HEK293 (cell line): ENCODE measurements around the gene MTMR11.

ENCODE experiments used
- CTCF ChIA-PET: fragments of 350-600 bp; formaldehyde crosslinking; extraction: SDS; loops from one replicate; lab custom pipeline; 2021; ENCODE audit warnings: antibody characterized with exemption; lab: Yijun Ruan, JAX
- POLR2A ChIA-PET: fragments of 300-600 bp; formaldehyde crosslinking; extraction: SDS; loops from one replicate; lab custom pipeline; 2020; ENCODE audit warnings: antibody characterized with exemption, inconsistent platforms; lab: Yijun Ruan, JAX
- H3K27ac ChIP-seq: fragments of 200-500 bp; sonication (Bioruptor generic); 2 replicates; pipeline ENCODE4 v1.5.1; 2014; ENCODE audit warnings: low read depth, low read length, control low read depth, inconsistent platforms; ENCODE audit errors: extremely low read depth
- H3K36me3 ChIP-seq, 2 experiments: fragments of 200-500 bp in 1 of 2; sonication (Bioruptor generic) in 1 of 2; 1 replicate in 1 of 2; 2 replicates in 1 of 2; pipeline ENCODE4 v1.5.1; 2014 to 2017; ENCODE audit warnings: inconsistent platforms in 2 of 2, low read length in 2 of 2; ENCODE audit not compliant: control insufficient read depth in 2 of 2, insufficient read depth in 1 of 2
- H3K4me1 ChIP-seq: fragments of 200-500 bp; sonication (Bioruptor generic); 2 replicates; pipeline ENCODE4 v1.5.1; 2014; ENCODE audit warnings: mild to moderate bottlenecking, low read length, inconsistent platforms; ENCODE audit not compliant: control insufficient read depth, insufficient read depth
- H3K4me3 ChIP-seq: 2 replicates; pipeline ENCODE4 v1.5.1; 2011; ENCODE audit warnings: low read depth, mild to moderate bottlenecking, control low read depth, low read length, moderate library complexity
- H3K9me3 ChIP-seq: fragments of 200-500 bp; sonication (Bioruptor generic); 2 replicates; pipeline ENCODE4 v1.5.1; 2014; ENCODE audit warnings: low read depth, low read length, inconsistent platforms; ENCODE audit not compliant: control insufficient read depth, insufficient read depth
- HOXD13 ChIP-seq: sonication (generic); formaldehyde crosslinking; IDR thresholded peaks from 2 replicates; pipeline ENCODE4 v1.8.0; 2022; ENCODE audit warnings: missing genetic modification reagents, borderline replicate concordance
- KLF1 ChIP-seq: fragments of 450-650 bp; formaldehyde crosslinking; IDR thresholded peaks from 2 replicates; pipeline ENCODE4 v1.5.1; 2016; ENCODE audit warnings: missing biosample characterization, missing genetic modification characterization
- KLF10 ChIP-seq: fragments of 450-650 bp; IDR thresholded peaks from 2 replicates; pipeline ENCODE4 v1.5.1; 2018; ENCODE audit warnings: missing biosample characterization, mild to moderate bottlenecking, missing genetic modification characterization
- KLF8 ChIP-seq: fragments of 450-650 bp; formaldehyde crosslinking; IDR thresholded peaks from 2 replicates; pipeline ENCODE4 v1.5.1; 2016; ENCODE audit warnings: missing biosample characterization, missing genetic modification characterization
- WT1 ChIP-seq: fragments of 450-650 bp; formaldehyde crosslinking; IDR thresholded peaks from 2 replicates; pipeline ENCODE4 v1.5.1; 2016; ENCODE audit warnings: missing biosample characterization, missing genetic modification characterization
- ZEB2 ChIP-seq: fragments of 450-650 bp; formaldehyde crosslinking; IDR thresholded peaks from 2 replicates; pipeline ENCODE4 v1.5.1; 2016; ENCODE audit warnings: missing biosample characterization, missing genetic modification characterization
- ZNF23 ChIP-seq: fragments of 450-650 bp; formaldehyde crosslinking; IDR thresholded peaks from 2 replicates; pipeline ENCODE4 v1.5.1; 2016; ENCODE audit warnings: missing biosample characterization, missing genetic modification characterization, borderline replicate concordance
- ZNF335 ChIP-seq: fragments of 450-650 bp; formaldehyde crosslinking; conservative IDR thresholded peaks from 2 replicates; pipeline ENCODE4 v1.5.1; 2016; ENCODE audit warnings: missing biosample characterization, missing genetic modification characterization
- ZNF561 ChIP-seq: fragments of 450-650 bp; IDR thresholded peaks from 2 replicates; pipeline ENCODE4 v1.5.1; 2018; ENCODE audit warnings: missing biosample characterization, missing genetic modification characterization, borderline replicate concordance
- ZNF768 ChIP-seq: fragments of 450-650 bp; formaldehyde crosslinking; IDR thresholded peaks from 2 replicates; pipeline ENCODE4 v1.5.1; 2018; ENCODE audit warnings: missing biosample characterization, mild to moderate bottlenecking, missing genetic modification characterization
- ZNF777 ChIP-seq: fragments of 450-650 bp; formaldehyde crosslinking; IDR thresholded peaks from 2 replicates; pipeline ENCODE4 v1.5.1; 2017; ENCODE audit warnings: missing biosample characterization, missing genetic modification characterization, borderline replicate concordance
- ZSCAN23 ChIP-seq: fragments of 450-650 bp; formaldehyde crosslinking; IDR thresholded peaks from 2 replicates; pipeline ENCODE4 v1.5.1; 2016; ENCODE audit warnings: missing biosample characterization, missing genetic modification characterization
- ZXDB ChIP-seq: fragments of 450-650 bp; formaldehyde crosslinking; IDR thresholded peaks from 2 replicates; pipeline ENCODE4 v1.5.1; 2016; ENCODE audit warnings: missing biosample characterization, missing genetic modification characterization
- TF ChIP-seq, protein P1 (sequence below): fragments of 450-650 bp; formaldehyde crosslinking; IDR thresholded peaks from 2 replicates; pipeline ENCODE4 v1.5.1; 2016; ENCODE audit warnings: missing biosample characterization, missing genetic modification characterization, borderline replicate concordance
- TF ChIP-seq, protein P2 (sequence below): fragments of 450-650 bp; formaldehyde crosslinking; conservative IDR thresholded peaks from 2 replicates; pipeline ENCODE4 v1.5.1; 2016; ENCODE audit warnings: low read depth, missing biosample characterization, missing genetic modification characterization
- TF ChIP-seq, protein P3 (sequence below): fragments of 450-650 bp; formaldehyde crosslinking; IDR thresholded peaks from 2 replicates; pipeline ENCODE4 v1.5.1; 2016; ENCODE audit warnings: missing biosample characterization, missing genetic modification characterization
- TF ChIP-seq, protein P4 (sequence below): fragments of 450-650 bp; formaldehyde crosslinking; IDR thresholded peaks from 2 replicates; pipeline ENCODE4 v1.5.1; 2017; ENCODE audit warnings: missing biosample characterization, missing genetic modification characterization
- TF ChIP-seq, protein P5 (sequence below): fragments of 450-650 bp; formaldehyde crosslinking; IDR thresholded peaks from 2 replicates; pipeline ENCODE4 v1.5.1; 2016; ENCODE audit warnings: missing biosample characterization, missing genetic modification characterization
- TF ChIP-seq, protein P6 (sequence below): fragments of 450-650 bp; formaldehyde crosslinking; IDR thresholded peaks from 2 replicates; pipeline ENCODE4 v1.5.1; 2017; ENCODE audit warnings: missing biosample characterization, missing genetic modification characterization

Gene MTMR11

DNA sequence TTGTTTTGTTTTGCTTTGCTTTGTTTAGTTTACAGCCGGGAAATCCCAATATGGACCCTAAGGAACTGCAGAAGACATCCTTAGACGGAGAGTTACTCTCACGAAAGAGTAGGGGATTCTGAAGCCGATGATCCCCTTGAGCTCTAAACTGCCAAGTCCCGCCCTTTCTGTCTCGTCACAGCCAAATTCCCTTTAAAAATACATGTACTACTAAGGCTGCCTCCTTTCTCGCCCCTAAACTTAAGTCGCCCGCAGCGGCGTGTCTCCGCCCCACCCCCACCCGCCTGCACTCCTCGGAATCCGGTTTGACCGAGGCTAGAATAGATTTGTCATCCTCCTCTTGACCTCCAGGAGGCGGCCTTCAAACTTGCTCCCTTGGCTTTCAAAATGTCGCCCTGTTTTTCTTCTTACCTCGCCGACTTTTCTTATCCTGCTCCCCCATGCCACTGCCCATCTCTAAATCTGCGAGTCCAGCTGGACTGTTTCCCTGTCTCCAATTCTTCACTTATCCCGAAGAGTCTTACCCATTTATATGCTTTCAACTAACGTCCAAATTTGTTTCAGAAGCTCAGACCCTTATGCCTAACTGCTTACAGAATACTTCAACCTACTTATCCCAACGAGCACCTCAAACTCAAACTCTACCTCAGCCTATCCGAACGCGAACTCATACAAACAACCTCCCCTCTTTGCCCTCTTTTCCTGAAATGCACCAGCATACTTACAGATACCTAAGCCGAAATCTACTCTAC, 48.3 kb downstream of the MTMR11 start:
- 0 out of 2 replicates have a peak, but pooled peaks cover 2% of the 10 kb centered on the region for H3K4me1 ChIP-seq
- no peaks in the 10 kb centered on the region for H3K36me3 ChIP-seq
- peak overlapping the region; percentile 64 for H3K4me3 ChIP-seq
- ChIA-PET POLR2A (interaction anchor here (0.6 to 4.0 kb wide), 21 partner anchors 10 to 476 kb away, joined by 3 to 48 read pairs (median 6); partner anchors contain the start of genes BOLA1, MTMR11, OTUD7B and RPRD2), CTCF (interaction anchor here (0.6 to 2.4 kb wide), 12 partner anchors 14 to 299 kb away, joined by 3 to 14 read pairs (median 4); partner anchors contain the start of gene OTUD7B)
- no peaks in the 10 kb centered on the region for H3K9me3 ChIP-seq
- H3K27ac ChIP-seq = peak overlapping the region; percentile 72
- TF ChIP-seq ZNF23 = no peak
- TF ChIP-seq ZXDB (tag by site-specific recombination) = peak; percentile 74
- peak; percentile 76 for TF ChIP-seq KLF8 (tag by site-specific recombination)
- no peak for TF ChIP-seq HOXD13 (CRISPR knock-in tag)
- TF ChIP-seq, protein P1, sequence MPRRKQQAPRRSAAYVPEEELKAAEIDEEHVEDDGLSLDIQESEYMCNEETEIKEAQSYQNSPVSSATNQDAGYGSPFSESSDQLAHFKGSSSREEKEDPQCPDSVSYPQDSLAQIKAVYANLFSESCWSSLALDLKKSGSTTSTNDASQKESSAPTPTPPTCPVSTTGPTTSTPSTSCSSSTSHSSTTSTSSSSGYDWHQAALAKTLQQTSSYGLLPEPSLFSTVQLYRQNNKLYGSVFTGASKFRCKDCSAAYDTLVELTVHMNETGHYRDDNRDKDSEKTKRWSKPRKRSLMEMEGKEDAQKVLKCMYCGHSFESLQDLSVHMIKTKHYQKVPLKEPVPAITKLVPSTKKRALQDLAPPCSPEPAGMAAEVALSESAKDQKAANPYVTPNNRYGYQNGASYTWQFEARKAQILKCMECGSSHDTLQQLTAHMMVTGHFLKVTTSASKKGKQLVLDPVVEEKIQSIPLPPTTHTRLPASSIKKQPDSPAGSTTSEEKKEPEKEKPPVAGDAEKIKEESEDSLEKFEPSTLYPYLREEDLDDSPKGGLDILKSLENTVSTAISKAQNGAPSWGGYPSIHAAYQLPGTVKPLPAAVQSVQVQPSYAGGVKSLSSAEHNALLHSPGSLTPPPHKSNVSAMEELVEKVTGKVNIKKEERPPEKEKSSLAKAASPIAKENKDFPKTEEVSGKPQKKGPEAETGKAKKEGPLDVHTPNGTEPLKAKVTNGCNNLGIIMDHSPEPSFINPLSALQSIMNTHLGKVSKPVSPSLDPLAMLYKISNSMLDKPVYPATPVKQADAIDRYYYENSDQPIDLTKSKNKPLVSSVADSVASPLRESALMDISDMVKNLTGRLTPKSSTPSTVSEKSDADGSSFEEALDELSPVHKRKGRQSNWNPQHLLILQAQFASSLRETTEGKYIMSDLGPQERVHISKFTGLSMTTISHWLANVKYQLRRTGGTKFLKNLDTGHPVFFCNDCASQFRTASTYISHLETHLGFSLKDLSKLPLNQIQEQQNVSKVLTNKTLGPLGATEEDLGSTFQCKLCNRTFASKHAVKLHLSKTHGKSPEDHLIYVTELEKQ (tag by site-specific recombination) = peak; percentile 59; the same call in 1 of the 2 replicates
- TF ChIP-seq WT1 (tag by site-specific recombination) = 0 out of 2 replicates have a peak, but pooled peaks have one; percentile 8
- TF ChIP-seq, protein P2, sequence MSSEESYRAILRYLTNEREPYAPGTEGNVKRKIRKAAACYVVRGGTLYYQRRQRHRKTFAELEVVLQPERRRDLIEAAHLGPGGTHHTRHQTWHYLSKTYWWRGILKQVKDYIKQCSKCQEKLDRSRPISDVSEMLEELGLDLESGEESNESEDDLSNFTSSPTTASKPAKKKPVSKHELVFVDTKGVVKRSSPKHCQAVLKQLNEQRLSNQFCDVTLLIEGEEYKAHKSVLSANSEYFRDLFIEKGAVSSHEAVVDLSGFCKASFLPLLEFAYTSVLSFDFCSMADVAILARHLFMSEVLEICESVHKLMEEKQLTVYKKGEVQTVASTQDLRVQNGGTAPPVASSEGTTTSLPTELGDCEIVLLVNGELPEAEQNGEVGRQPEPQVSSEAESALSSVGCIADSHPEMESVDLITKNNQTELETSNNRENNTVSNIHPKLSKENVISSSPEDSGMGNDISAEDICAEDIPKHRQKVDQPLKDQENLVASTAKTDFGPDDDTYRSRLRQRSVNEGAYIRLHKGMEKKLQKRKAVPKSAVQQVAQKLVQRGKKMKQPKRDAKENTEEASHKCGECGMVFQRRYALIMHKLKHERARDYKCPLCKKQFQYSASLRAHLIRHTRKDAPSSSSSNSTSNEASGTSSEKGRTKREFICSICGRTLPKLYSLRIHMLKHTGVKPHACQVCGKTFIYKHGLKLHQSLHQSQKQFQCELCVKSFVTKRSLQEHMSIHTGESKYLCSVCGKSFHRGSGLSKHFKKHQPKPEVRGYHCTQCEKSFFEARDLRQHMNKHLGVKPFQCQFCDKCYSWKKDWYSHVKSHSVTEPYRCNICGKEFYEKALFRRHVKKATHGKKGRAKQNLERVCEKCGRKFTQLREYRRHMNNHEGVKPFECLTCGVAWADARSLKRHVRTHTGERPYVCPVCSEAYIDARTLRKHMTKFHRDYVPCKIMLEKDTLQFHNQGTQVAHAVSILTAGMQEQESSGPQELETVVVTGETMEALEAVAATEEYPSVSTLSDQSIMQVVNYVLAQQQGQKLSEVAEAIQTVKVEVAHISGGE (tag by site-specific recombination) = peak; percentile 30
- TF ChIP-seq, protein P3, sequence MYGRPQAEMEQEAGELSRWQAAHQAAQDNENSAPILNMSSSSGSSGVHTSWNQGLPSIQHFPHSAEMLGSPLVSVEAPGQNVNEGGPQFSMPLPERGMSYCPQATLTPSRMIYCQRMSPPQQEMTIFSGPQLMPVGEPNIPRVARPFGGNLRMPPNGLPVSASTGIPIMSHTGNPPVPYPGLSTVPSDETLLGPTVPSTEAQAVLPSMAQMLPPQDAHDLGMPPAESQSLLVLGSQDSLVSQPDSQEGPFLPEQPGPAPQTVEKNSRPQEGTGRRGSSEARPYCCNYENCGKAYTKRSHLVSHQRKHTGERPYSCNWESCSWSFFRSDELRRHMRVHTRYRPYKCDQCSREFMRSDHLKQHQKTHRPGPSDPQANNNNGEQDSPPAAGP (tag by site-specific recombination) = peak; percentile 60; the same call in 1 of the 2 replicates
- TF ChIP-seq, protein P4, sequence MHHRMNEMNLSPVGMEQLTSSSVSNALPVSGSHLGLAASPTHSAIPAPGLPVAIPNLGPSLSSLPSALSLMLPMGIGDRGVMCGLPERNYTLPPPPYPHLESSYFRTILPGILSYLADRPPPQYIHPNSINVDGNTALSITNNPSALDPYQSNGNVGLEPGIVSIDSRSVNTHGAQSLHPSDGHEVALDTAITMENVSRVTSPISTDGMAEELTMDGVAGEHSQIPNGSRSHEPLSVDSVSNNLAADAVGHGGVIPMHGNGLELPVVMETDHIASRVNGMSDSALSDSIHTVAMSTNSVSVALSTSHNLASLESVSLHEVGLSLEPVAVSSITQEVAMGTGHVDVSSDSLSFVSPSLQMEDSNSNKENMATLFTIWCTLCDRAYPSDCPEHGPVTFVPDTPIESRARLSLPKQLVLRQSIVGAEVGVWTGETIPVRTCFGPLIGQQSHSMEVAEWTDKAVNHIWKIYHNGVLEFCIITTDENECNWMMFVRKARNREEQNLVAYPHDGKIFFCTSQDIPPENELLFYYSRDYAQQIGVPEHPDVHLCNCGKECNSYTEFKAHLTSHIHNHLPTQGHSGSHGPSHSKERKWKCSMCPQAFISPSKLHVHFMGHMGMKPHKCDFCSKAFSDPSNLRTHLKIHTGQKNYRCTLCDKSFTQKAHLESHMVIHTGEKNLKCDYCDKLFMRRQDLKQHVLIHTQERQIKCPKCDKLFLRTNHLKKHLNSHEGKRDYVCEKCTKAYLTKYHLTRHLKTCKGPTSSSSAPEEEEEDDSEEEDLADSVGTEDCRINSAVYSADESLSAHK (tag by site-specific recombination) = peak; percentile 56; the same call in 1 of the 2 replicates
- TF ChIP-seq, protein P5, sequence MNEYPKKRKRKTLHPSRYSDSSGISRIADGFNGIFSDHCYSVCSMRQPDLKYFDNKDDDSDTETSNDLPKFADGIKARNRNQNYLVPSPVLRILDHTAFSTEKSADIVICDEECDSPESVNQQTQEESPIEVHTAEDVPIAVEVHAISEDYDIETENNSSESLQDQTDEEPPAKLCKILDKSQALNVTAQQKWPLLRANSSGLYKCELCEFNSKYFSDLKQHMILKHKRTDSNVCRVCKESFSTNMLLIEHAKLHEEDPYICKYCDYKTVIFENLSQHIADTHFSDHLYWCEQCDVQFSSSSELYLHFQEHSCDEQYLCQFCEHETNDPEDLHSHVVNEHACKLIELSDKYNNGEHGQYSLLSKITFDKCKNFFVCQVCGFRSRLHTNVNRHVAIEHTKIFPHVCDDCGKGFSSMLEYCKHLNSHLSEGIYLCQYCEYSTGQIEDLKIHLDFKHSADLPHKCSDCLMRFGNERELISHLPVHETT = 0 out of 2 replicates have a peak, but pooled peaks have one; percentile 60
- TF ChIP-seq, protein P6, sequence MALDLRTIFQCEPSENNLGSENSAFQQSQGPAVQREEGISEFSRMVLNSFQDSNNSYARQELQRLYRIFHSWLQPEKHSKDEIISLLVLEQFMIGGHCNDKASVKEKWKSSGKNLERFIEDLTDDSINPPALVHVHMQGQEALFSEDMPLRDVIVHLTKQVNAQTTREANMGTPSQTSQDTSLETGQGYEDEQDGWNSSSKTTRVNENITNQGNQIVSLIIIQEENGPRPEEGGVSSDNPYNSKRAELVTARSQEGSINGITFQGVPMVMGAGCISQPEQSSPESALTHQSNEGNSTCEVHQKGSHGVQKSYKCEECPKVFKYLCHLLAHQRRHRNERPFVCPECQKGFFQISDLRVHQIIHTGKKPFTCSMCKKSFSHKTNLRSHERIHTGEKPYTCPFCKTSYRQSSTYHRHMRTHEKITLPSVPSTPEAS (tag by site-specific recombination) = peak; percentile 28; the same call in 1 of the 2 replicates
- TF ChIP-seq KLF1 (tag by site-specific recombination) = peak; percentile 30; the same call in 1 of the 2 replicates
- TF ChIP-seq ZNF561 (tag by site-specific recombination) = 0 out of 2 replicates have a peak, but pooled peaks have one; percentile 26
- peak; percentile 88 for TF ChIP-seq ZNF335
- TF ChIP-seq ZEB2 (tag by site-specific recombination) = peak; percentile 97
- peak; percentile 68 for TF ChIP-seq KLF10 (tag by site-specific recombination)
- 0 out of 2 replicates have a peak, but pooled peaks have one; percentile 15 for TF ChIP-seq ZSCAN23 (tag by site-specific recombination)
- TF ChIP-seq ZNF777 (tag by site-specific recombination) = 0 out of 2 replicates have a peak, but pooled peaks have one; percentile 12
- no peak for TF ChIP-seq ZNF768
